HepG2 (cell line): ENCODE measurements around the gene KATNB1. TPM values are rescaled to one million over a fixed set of nuclear protein-coding genes. Genes with fewer than 3 reads are reported as not detected.
A peak's percentile ranks its signal among the peaks of the same experiment; 100 is the strongest.

ENCODE experiments used
- ATF1 ChIP-seq: IDR thresholded peaks from 2 replicates; pipeline ENCODE4 v1.6.1; 2016; ENCODE audit warnings: mild to moderate bottlenecking, control low read depth
- NCOA2 ChIP-seq: sonication (generic); formaldehyde crosslinking; IDR thresholded peaks from 2 replicates; pipeline ENCODE4 v1.8.0; 2022; ENCODE audit warnings: inconsistent platforms
- PCBP1 ChIP-seq: fragments of 200-400 bp; formaldehyde crosslinking; IDR thresholded peaks from 2 replicates; pipeline ENCODE4 v1.6.1; 2017; ENCODE audit warnings: mild to moderate bottlenecking, low read depth, low read length, borderline replicate concordance
- SMARCE1 ChIP-seq: fragments of 450-650 bp; IDR thresholded peaks from 2 replicates; pipeline ENCODE4 v1.6.1; 2017; ENCODE audit warnings: borderline replicate concordance
- SPEN ChIP-seq: sonication (generic); formaldehyde crosslinking; IDR thresholded peaks from 2 replicates; pipeline ENCODE4 v1.5.1; 2020; ENCODE audit warnings: low read depth, mild to moderate bottlenecking, missing genetic modification reagents
- ZNF7 ChIP-seq: IDR thresholded peaks from 2 replicates; pipeline ENCODE4 v1.6.1; 2016; ENCODE audit warnings: missing biosample characterization, missing genetic modification reagents
- ZNF737 ChIP-seq: sonication (generic); formaldehyde crosslinking; IDR thresholded peaks from 2 replicates; pipeline ENCODE4 v1.5.0; 2020; ENCODE audit warnings: missing genetic modification reagents, mild to moderate bottlenecking, borderline replicate concordance
- ZNF788 ChIP-seq: sonication (generic); formaldehyde crosslinking; IDR thresholded peaks from 2 replicates; pipeline ENCODE4 v1.5.0; 2020; ENCODE audit warnings: mild to moderate bottlenecking, missing genetic modification reagents, borderline replicate concordance
- polyA plus RNA-seq, 8 experiments: library from polyadenylated mRNA; depleted of rRNA in 3 of 8; stranded (reverse) in 7 of 8; unstranded in 1 of 8; fragments of >200 nt; fragmentation: Illumina TruSeq in 4 of 8; extraction: Trizol in 4 of 8; gene quantifications; 2 replicates each; pipeline versions ENCODE4 v1.2.1 to v1.2.3, GENCODE V29; 2011 to 2016; ENCODE audit warnings: low read depth in 4 of 8, missing spikeins in 1 of 8, mixed read lengths in 1 of 8; ENCODE audit not compliant: insufficient read depth in 1 of 8
- total RNA-seq, 5 experiments: library from RNA; depleted of rRNA; stranded (reverse); fragments of >200 nt; fragmentation: Illumina TruSeq; extraction: Trizol; gene quantifications; 2 replicates each; pipeline ENCODE4 v1.2.3, GENCODE V29; 2016; ENCODE audit warnings: low read depth in 1 of 5
- TF ChIP-seq, protein P1 (sequence below): sonication (generic); formaldehyde crosslinking; IDR thresholded peaks from 2 replicates; pipeline ENCODE4 v1.4.0; 2020; ENCODE audit warnings: low read depth, missing genetic modification reagents
- TF ChIP-seq, protein P2 (sequence below): sonication (generic); formaldehyde crosslinking; IDR thresholded peaks from 2 replicates; pipeline ENCODE4 v1.5.1; 2020; ENCODE audit warnings: mild to moderate bottlenecking, missing genetic modification reagents, moderate library complexity
- TF ChIP-seq, protein P3 (sequence below): sonication (generic); formaldehyde crosslinking; IDR thresholded peaks from one replicate; pipeline ENCODE4 v1.5.1; 2020; ENCODE audit warnings: mild to moderate bottlenecking, missing genetic modification reagents; ENCODE audit errors: not compliant biosample characterization
- TF ChIP-seq, protein P4 (sequence below): sonication (generic); formaldehyde crosslinking; IDR thresholded peaks from 2 replicates; pipeline ENCODE4 v1.4.0; 2020; ENCODE audit warnings: mild to moderate bottlenecking, low read depth, missing genetic modification reagents

Gene KATNB1
- total and polyA plus RNA-seq, 2 of the 13 experiments (the other 11 are each of a cell fraction or from before 2014, with no cell fraction given): 31.5 to 43.5 TPM

DNA sequence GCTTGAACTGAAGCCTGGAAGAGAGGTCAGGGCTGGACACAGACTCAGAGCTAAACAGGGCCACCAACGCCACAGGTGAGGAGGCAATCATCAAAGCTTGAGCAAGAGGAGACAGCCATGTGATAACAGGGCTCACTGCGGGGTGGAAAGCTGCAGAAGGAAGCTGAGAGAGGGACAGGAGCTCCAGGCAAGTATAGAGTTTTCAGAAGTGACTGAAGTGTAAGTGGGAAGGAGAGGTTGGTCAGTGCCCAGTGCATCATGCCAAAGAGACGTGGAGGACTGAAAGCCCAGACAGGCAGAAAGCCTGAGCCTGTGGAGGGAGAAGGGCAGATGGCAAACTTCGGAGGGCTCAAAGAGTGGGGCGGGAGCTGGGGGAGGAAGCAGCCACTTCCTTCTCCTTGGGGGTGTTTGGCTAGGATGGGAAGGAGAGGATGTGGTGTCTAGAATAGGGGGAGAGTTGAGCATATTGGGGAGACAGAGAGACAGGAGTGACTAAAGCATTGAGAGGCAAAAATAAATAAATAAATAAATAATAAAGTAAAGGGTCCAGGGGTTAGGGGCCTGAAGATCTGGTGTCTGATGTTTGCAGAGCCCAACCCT is 64.1 kb downstream of the KATNB1 start (continued):
- TF ChIP-seq SPEN (no peak), ZNF788 (no peak), NCOA2 (CRISPR knock-in tag) (no peak), ZNF7 (CRISPR knock-in tag) (no peak), PCBP1 (no peak), ATF1 (CRISPR knock-in tag) (no peak), SMARCE1 (no peak), ZNF737 (CRISPR knock-in tag) (no peak)
- TF ChIP-seq, protein P1, sequence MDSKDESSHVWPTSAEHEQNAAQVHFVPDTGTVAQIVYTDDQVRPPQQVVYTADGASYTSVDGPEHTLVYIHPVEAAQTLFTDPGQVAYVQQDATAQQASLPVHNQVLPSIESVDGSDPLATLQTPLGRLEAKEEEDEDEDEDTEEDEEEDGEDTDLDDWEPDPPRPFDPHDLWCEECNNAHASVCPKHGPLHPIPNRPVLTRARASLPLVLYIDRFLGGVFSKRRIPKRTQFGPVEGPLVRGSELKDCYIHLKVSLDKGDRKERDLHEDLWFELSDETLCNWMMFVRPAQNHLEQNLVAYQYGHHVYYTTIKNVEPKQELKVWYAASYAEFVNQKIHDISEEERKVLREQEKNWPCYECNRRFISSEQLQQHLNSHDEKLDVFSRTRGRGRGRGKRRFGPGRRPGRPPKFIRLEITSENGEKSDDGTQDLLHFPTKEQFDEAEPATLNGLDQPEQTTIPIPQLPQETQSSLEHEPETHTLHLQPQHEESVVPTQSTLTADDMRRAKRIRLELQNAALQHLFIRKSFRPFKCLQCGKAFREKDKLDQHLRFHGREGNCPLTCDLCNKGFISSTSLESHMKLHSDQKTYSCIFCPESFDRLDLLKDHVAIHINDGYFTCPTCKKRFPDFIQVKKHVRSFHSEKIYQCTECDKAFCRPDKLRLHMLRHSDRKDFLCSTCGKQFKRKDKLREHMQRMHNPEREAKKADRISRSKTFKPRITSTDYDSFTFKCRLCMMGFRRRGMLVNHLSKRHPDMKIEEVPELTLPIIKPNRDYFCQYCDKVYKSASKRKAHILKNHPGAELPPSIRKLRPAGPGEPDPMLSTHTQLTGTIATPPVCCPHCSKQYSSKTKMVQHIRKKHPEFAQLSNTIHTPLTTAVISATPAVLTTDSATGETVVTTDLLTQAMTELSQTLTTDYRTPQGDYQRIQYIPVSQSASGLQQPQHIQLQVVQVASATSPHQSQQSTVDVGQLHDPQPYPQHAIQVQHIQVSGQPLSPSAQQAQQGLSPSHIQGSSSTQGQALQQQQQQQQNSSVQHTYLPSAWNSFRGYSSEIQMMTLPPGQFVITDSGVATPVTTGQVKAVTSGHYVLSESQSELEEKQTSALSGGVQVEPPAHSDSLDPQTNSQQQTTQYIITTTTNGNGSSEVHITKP (CRISPR knock-in tag): no peak
- TF ChIP-seq, protein P2, sequence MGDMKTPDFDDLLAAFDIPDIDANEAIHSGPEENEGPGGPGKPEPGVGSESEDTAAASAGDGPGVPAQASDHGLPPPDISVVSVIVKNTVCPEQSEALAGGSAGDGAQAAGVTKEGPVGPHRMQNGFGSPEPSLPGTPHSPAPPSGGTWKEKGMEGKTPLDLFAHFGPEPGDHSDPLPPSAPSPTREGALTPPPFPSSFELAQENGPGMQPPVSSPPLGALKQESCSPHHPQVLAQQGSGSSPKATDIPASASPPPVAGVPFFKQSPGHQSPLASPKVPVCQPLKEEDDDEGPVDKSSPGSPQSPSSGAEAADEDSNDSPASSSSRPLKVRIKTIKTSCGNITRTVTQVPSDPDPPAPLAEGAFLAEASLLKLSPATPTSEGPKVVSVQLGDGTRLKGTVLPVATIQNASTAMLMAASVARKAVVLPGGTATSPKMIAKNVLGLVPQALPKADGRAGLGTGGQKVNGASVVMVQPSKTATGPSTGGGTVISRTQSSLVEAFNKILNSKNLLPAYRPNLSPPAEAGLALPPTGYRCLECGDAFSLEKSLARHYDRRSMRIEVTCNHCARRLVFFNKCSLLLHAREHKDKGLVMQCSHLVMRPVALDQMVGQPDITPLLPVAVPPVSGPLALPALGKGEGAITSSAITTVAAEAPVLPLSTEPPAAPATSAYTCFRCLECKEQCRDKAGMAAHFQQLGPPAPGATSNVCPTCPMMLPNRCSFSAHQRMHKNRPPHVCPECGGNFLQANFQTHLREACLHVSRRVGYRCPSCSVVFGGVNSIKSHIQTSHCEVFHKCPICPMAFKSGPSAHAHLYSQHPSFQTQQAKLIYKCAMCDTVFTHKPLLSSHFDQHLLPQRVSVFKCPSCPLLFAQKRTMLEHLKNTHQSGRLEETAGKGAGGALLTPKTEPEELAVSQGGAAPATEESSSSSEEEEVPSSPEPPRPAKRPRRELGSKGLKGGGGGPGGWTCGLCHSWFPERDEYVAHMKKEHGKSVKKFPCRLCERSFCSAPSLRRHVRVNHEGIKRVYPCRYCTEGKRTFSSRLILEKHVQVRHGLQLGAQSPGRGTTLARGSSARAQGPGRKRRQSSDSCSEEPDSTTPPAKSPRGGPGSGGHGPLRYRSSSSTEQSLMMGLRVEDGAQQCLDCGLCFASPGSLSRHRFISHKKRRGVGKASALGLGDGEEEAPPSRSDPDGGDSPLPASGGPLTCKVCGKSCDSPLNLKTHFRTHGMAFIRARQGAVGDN (CRISPR knock-in tag): 0 out of 2 replicates have a peak, but pooled peaks have one; percentile 3
- TF ChIP-seq, protein P3, sequence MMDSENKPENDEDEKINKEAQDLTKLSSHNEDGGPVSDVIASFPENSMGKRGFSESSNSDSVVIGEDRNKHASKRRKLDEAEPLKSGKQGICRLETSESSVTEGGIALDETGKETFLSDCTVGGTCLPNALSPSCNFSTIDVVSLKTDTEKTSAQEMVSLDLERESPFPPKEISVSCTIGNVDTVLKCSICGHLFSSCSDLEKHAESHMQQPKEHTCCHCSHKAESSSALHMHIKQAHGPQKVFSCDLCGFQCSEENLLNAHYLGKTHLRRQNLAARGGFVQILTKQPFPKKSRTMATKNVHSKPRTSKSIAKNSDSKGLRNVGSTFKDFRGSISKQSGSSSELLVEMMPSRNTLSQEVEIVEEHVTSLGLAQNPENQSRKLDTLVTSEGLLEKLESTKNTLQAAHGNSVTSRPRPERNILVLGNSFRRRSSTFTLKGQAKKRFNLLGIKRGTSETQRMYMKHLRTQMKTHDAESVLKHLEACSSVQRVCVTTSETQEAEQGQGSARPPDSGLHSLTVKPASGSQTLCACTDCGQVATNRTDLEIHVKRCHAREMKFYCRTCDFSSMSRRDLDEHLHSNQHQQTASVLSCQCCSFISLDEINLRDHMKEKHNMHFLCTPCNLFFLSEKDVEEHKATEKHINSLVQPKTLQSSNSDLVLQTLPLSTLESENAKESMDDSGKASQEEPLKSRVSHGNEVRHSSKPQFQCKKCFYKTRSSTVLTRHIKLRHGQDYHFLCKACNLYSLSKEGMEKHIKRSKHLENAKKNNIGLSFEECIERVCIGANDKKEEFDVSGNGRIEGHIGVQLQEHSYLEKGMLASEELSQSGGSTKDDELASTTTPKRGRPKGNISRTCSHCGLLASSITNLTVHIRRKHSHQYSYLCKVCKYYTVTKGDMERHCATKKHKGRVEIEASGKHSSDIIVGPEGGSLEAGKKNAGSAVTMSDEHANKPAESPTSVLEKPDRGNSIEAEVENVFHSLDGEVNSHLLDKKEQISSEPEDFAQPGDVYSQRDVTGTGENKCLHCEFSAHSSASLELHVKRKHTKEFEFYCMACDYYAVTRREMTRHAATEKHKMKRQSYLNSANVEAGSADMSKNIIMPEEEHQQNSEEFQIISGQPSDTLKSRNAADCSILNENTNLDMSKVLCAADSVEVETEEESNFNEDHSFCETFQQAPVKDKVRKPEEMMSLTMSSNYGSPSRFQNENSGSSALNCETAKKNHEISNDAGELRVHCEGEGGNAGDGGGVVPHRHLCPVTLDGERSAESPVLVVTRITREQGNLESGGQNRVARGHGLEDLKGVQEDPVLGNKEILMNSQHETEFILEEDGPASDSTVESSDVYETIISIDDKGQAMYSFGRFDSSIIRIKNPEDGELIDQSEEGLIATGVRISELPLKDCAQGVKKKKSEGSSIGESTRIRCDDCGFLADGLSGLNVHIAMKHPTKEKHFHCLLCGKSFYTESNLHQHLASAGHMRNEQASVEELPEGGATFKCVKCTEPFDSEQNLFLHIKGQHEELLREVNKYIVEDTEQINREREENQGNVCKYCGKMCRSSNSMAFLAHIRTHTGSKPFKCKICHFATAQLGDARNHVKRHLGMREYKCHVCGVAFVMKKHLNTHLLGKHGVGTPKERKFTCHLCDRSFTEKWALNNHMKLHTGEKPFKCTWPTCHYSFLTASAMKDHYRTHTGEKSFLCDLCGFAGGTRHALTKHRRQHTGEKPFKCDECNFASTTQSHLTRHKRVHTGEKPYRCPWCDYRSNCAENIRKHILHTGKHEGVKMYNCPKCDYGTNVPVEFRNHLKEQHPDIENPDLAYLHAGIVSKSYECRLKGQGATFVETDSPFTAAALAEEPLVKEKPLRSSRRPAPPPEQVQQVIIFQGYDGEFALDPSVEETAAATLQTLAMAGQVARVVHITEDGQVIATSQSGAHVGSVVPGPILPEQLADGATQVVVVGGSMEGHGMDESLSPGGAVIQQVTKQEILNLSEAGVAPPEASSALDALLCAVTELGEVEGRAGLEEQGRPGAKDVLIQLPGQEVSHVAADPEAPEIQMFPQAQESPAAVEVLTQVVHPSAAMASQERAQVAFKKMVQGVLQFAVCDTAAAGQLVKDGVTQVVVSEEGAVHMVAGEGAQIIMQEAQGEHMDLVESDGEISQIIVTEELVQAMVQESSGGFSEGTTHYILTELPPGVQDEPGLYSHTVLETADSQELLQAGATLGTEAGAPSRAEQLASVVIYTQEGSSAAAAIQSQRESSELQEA (CRISPR knock-in tag): no peak
- TF ChIP-seq, protein P4, sequence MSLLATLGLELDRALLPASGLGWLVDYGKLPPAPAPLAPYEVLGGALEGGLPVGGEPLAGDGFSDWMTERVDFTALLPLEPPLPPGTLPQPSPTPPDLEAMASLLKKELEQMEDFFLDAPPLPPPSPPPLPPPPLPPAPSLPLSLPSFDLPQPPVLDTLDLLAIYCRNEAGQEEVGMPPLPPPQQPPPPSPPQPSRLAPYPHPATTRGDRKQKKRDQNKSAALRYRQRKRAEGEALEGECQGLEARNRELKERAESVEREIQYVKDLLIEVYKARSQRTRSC (CRISPR knock-in tag): no peak
